GM12874 (cell line): Measurements from ENCODE around the gene CTDNEP1.

Experiments
- CTCF ChIP-seq: IDR thresholded peaks from 2 replicates; pipeline ENCODE4 v1.5.1; 2011; ENCODE audit warnings: low read depth, mild to moderate bottlenecking, control low read depth, low read length, moderate library complexity; ENCODE audit not compliant: insufficient read depth

The CTDNEP1 gene

GRCh38 chr17:7292729-7293128, 41.2 kb upstream of the CTDNEP1 start:
- no peak for TF ChIP-seq CTCF

GRCh38 chr17:7292194-7292593, 40.7 kb upstream of the CTDNEP1 start:
- TF ChIP-seq CTCF, result no peak

- TF ChIP-seq CTCF, result no peak
Measured at GRCh38 chr17:7290685-7291084, 39.2 kb upstream of the CTDNEP1 start.

GRCh38 chr17:7290166-7290565, 38.6 kb upstream of the CTDNEP1 start:
- no peak for TF ChIP-seq CTCF

GRCh38 chr17:7289256-7290032, 37.9 kb upstream of the CTDNEP1 start:
- no peak for TF ChIP-seq CTCF

GRCh38 chr17:7285679-7286078, 34.1 kb upstream of the CTDNEP1 start:
- TF ChIP-seq CTCF, result no peak

- TF ChIP-seq CTCF, result no peak
Measured at GRCh38 chr17:7284911-7285310, 33.4 kb upstream of the CTDNEP1 start.
